Astrocyte of the cerebellum (primary cell): ENCODE measurements around the gene CX3CL1.

Experiments used
- DNase-seq: peaks from one replicate; pipeline ENCODE4 v3.0.0-alpha.2; 2011; ENCODE audit warnings: low read depth
- H3K4me3 ChIP-seq: 2 replicates; pipeline ENCODE4 v1.5.1; 2011; ENCODE audit warnings: mild to moderate bottlenecking, low read depth, low read length, moderate library complexity
- in situ Hi-C: cut with HindIII; loops from 2 replicates; pipeline ENCODE4 v1.10.0; 2017; ENCODE audit warnings: low sequenced_read_pairs
- TF ChIP-seq, protein P1 (sequence below): IDR thresholded peaks from 2 replicates; pipeline ENCODE4 v1.5.1; 2012; ENCODE audit warnings: low read length, low read depth, moderate library complexity, mild to moderate bottlenecking; ENCODE audit errors: missing control alignments

CX3CL1 gene

GRCh38 chr16:57422026-57422944, 50.0 kb downstream of the CX3CL1 start:
- peak; percentile 45 for DNase-seq
- TF ChIP-seq, protein P1, sequence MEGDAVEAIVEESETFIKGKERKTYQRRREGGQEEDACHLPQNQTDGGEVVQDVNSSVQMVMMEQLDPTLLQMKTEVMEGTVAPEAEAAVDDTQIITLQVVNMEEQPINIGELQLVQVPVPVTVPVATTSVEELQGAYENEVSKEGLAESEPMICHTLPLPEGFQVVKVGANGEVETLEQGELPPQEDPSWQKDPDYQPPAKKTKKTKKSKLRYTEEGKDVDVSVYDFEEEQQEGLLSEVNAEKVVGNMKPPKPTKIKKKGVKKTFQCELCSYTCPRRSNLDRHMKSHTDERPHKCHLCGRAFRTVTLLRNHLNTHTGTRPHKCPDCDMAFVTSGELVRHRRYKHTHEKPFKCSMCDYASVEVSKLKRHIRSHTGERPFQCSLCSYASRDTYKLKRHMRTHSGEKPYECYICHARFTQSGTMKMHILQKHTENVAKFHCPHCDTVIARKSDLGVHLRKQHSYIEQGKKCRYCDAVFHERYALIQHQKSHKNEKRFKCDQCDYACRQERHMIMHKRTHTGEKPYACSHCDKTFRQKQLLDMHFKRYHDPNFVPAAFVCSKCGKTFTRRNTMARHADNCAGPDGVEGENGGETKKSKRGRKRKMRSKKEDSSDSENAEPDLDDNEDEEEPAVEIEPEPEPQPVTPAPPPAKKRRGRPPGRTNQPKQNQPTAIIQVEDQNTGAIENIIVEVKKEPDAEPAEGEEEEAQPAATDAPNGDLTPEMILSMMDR: peak; percentile 96
- in situ Hi-C loops: no loop called here
- H3K4me3 ChIP-seq: no peak overlapping the region

DNA sequence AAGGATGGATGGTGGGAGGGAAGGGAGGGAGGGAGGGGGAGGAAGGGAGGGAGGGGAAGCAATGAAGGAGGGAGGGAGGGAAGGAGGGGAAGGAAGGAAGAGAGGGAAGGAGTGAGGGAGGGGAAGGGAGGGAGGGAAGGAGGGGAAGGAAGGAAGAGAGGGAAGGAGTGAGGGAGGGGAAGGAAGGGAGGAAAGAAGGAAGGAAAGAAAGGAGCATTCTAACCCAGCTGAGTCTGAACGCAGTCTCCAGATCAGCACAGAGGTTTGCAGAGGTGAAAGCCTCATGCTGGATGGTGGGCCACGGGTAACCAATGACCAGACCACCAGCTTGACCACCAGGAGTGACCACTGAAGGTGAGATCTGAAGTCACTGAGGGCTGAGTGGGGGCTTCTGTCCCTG, 50.9 kb downstream of the CX3CL1 start:
- DNase-seq: no peak
- TF ChIP-seq, protein P1: no peak
- no peak overlapping the region for H3K4me3 ChIP-seq
- in situ Hi-C loops: no loop called here

GRCh38 chr16:57424583-57424982, 52.3 kb downstream of the CX3CL1 start:
- H3K4me3 ChIP-seq: no peak overlapping the region
- in situ Hi-C loops: no loop called here
- TF ChIP-seq, protein P1: no peak
- no peak for DNase-seq

- H3K4me3 ChIP-seq: no peak overlapping the region
- no peak for DNase-seq
- in situ Hi-C loops: no loop called here
- TF ChIP-seq, protein P1: no peak
Observed at GRCh38 chr16:57426356-57426755, 54.1 kb downstream of the CX3CL1 start.

- TF ChIP-seq, protein P1: no peak
- in situ Hi-C loops: no loop called here
- no peak for DNase-seq
- H3K4me3 ChIP-seq: no peak overlapping the region
Observed at GRCh38 chr16:57427307-57427706, 55.0 kb downstream of the CX3CL1 start.

DNA sequence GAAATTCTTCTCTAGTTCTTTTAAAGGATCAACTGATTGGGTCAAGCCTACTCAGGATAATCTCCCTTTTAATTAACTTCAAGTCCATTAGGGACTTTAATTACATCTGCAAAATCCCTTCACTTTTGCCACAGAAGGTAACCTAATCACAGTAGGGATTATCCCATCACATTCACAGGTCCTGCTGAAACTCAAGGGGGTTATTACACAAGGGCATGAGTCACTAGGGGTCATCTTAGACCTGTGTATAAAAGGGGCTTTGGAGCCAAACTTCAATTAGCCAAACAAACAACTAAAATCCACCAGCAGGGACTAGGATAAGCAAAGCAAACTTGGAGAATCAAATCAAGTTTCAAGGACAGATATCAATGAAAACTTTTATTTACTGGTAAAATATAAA, 55.5 kb downstream of the CX3CL1 start:
- no peak for DNase-seq
- no peak overlapping the region for H3K4me3 ChIP-seq
- TF ChIP-seq, protein P1: no peak
- in situ Hi-C loops: no loop called here
